Astrocyte of the cerebellum (primary cell): Measurements from ENCODE around the gene ELL2.

Experiments
- DNase-seq: peaks from one replicate; pipeline ENCODE4 v3.0.0-alpha.2; 2011; ENCODE audit warnings: low read depth
- H3K4me3 ChIP-seq: 2 replicates; pipeline ENCODE4 v1.5.1; 2011; ENCODE audit warnings: mild to moderate bottlenecking, low read depth, low read length, moderate library complexity
- in situ Hi-C: cut with HindIII; loops from 2 replicates; pipeline ENCODE4 v1.10.0; 2017; ENCODE audit warnings: low sequenced_read_pairs
- TF ChIP-seq, protein P1 (sequence below): IDR thresholded peaks from 2 replicates; pipeline ENCODE4 v1.5.1; 2012; ENCODE audit warnings: low read length, low read depth, moderate library complexity, mild to moderate bottlenecking; ENCODE audit errors: missing control alignments

ELL2 gene

DNA sequence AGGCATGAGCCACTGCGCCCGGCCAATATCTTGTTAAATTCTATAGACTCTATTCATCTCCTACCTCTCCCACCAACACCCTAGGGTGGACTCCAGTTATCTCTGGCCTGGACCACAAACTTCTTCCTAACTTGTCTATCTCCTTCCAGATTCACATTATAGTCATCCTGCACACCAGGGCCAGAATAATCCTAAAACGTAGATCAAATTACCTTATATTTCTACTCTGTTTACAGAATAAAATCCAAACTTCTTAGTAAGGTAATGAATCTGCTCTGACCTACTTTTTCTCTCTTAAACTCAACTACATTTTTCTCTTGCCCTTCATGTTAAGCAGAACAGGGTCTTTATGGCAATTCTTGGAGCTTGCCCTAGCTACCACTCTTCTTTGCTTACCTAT lies 6.9 kb downstream of the ELL2 start:
- H3K4me3 ChIP-seq = no peak overlapping the region
- in situ Hi-C loops = loop anchor here (5.0 to 10.0 kb wide), 2 partner anchors 380 to 648 kb away; no protein-coding TSS in a partner anchor
- DNase-seq = no peak
- TF ChIP-seq, protein P1, sequence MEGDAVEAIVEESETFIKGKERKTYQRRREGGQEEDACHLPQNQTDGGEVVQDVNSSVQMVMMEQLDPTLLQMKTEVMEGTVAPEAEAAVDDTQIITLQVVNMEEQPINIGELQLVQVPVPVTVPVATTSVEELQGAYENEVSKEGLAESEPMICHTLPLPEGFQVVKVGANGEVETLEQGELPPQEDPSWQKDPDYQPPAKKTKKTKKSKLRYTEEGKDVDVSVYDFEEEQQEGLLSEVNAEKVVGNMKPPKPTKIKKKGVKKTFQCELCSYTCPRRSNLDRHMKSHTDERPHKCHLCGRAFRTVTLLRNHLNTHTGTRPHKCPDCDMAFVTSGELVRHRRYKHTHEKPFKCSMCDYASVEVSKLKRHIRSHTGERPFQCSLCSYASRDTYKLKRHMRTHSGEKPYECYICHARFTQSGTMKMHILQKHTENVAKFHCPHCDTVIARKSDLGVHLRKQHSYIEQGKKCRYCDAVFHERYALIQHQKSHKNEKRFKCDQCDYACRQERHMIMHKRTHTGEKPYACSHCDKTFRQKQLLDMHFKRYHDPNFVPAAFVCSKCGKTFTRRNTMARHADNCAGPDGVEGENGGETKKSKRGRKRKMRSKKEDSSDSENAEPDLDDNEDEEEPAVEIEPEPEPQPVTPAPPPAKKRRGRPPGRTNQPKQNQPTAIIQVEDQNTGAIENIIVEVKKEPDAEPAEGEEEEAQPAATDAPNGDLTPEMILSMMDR = no peak

DNA sequence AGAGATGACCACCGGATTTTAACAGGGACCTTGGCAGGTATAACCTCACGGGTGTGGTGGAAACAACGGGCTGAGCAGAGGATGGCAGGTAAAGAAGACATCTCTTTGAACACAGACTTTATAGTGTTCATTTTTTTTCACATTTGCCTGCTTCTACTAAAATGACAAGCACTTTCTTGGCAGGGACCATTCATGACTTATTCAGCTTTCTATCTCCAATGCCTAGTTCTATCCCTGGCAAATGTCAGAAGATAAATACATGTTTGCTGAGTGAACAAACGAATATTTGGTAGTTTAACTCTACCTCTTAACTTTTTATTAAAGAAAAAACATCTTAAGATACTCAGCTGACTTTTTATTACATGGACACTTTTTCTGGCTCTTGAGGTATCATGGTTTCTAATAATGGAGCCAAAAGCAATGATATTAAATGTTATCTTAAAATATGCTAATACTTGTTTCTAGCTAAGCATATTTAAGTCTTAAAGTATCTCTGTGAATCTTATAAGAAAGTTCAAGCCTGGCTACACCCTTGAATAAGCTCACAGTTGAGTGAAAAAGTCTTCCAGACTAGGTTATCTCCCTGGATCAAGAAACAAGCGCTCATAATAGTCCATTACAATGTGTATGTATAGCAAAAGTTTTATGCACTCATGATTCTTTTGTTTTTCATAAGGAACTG lies 8.5 kb downstream of the ELL2 start:
- in situ Hi-C loops = loop anchor here (10.0 kb wide), 1 partner anchor 382 kb away; no protein-coding TSS in a partner anchor
- DNase-seq = no peak
- TF ChIP-seq, protein P1 = no peak
- H3K4me3 ChIP-seq = no peak overlapping the region

DNA sequence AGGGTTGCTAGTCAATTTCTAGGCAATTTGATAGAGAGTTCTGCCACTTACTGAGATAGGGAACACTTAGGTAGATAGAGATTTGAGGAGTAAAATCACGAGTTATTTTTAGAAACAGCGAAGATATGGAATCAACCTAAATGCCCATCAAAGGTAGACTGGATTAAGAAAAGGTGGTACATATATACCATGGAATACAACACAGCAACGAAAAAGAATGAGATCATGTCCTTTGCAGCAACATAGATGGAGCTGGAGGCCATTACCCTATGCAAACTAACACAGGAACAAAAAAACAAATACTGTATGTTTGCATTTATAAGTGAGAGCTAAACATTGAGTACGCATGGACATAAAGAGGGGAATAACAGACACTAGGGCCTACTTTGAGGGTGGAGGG lies 9.7 kb downstream of the ELL2 start:
- in situ Hi-C loops = loop anchor here (10.0 kb wide), 1 partner anchor 383 kb away; no protein-coding TSS in a partner anchor
- DNase-seq = no peak
- TF ChIP-seq, protein P1 = no peak
- no peak overlapping the region for H3K4me3 ChIP-seq

DNA sequence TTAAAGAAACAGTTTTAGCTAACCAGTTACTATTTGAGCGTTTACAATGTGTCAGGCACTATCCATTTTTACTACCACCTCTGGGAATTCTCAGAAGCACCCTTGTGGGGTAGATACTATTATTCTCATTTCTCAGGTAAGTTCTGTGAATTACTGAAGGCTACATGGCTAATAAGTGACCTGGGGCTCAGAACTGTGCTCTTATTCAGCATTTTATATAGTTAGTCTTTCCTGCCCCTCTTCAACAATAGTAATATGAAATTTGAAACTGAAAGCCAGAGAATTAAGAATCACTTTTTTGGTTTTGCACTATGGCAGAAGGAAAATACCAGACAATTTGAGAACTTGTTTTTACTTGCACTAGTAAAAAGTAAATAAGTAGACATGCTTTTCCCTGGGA lies 11.8 kb downstream of the ELL2 start:
- no peak overlapping the region for H3K4me3 ChIP-seq

DNA sequence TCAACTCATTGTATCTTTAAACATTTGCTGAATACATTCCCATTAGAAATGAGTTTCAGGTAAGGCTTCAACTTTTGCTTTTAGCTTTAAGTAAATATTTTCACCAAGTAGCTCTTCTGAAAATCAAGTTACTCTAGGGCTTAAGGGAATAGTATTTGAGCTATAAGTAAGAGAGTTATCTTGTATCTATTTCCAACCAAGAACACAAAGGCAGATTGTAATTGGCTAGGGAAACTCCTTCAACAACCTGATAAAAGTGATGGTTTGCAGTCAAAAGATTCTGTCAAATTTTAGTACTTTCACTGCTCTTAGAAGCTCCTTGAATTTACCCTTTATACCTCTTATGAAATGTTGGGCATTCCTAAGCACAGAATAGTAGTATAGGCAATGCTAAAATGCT lies 13.0 kb downstream of the ELL2 start:
- in situ Hi-C loops = no loop called here
- TF ChIP-seq, protein P1 = no peak
- no peak for DNase-seq
- no peak overlapping the region for H3K4me3 ChIP-seq

More for the DNA sequence above, 11.8 kb downstream of the ELL2 start:
- no peak for DNase-seq
- in situ Hi-C loops = loop anchor here (10.0 kb wide), 1 partner anchor 385 kb away; no protein-coding TSS in a partner anchor
- TF ChIP-seq, protein P1 = no peak

DNA sequence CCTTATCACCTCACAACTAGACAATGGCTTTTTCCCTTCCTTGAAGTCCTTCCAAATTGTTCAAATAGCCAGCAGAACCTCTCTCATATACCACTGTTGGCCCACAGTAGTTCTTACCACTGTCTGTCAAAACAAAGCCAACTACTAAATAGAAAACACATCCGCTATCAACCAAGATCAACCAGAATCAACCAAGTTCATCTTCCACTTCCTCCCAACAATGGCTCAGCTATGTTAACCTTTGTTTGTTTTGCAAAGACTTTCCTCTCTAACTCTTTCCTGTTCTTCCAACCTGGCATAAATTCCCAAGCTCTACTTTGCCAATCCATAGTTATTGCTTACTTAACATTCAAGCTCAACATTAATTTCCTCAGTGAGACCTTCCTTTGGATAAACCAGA lies 15.2 kb downstream of the ELL2 start:
- in situ Hi-C loops = no loop called here
- H3K4me3 ChIP-seq = no peak overlapping the region
- TF ChIP-seq, protein P1 = no peak
- DNase-seq = no peak
